Choroid plexus epithelial cell (primary cell): ENCODE measurements around the gene HIBCH.

Source experiments
- DNase-seq: peaks from one replicate; pipeline ENCODE4 v3.0.0-alpha.2; 2010; ENCODE audit warnings: low read depth
- H3K4me3 ChIP-seq: 2 replicates; pipeline ENCODE4 v1.5.1; 2011; ENCODE audit warnings: low read depth, mild to moderate bottlenecking, control low read depth, low read length, moderate library complexity
- TF ChIP-seq, protein P1 (sequence below): conservative IDR thresholded peaks from 2 replicates; pipeline ENCODE4 v1.5.1; 2011; ENCODE audit warnings: low read depth, mild to moderate bottlenecking, control low read depth, inconsistent platforms, low read length, moderate library complexity

Gene HIBCH, protein sequence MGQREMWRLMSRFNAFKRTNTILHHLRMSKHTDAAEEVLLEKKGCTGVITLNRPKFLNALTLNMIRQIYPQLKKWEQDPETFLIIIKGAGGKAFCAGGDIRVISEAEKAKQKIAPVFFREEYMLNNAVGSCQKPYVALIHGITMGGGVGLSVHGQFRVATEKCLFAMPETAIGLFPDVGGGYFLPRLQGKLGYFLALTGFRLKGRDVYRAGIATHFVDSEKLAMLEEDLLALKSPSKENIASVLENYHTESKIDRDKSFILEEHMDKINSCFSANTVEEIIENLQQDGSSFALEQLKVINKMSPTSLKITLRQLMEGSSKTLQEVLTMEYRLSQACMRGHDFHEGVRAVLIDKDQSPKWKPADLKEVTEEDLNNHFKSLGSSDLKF

DNA sequence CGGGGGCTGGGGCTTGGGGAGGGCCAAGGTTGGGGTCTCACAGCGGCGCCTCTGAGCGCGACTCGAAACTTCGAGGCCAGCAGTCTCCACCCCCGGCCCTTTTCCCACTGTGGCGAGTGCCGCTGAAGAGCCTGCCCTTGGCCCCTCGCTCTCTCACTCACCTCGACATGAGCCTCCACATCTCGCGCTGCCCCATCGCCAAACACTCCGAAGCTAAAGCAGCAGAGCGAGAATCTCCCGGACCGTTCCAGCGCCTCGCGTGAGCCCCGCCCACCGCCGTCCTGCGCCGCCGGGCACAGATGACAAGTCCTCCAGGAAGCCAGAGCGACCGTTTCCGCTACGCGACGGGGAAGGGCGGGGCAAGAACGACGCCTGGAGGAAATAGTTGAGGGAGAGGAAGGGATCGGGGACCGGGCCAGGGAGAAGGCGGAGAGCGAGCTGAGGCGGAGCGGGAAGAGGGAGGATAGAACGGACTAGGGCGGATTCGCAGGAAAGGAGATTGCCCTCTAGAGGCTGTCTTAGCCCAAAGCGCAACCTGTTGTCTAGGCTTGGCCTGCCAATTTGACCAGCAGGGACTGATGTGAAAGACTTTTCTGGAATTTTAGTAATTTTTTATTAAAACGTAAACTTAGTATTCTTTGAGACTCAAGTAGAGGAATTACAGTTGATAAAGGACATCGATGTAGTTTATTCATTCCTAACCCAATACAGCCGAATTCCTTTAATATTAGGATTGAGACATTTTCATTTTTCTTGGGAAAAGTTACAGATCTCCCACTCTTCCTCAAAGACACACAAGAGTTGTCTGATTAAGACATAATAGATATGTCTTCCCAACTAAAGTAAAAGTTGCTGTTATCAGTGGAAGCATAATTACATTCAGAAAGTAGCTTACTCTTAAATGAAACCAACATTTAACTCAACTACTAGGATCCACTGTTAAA, at the start of gene HIBCH:
Gene HIBCH, minus strand, starts transcription at position 272 of the 944 bp plus-strand sequence. Its CDS starts 76 bp downstream, at position 196.
- peak within 1 kb of the TSS; percentile 75 for H3K4me3 ChIP-seq
- TF ChIP-seq, protein P1, sequence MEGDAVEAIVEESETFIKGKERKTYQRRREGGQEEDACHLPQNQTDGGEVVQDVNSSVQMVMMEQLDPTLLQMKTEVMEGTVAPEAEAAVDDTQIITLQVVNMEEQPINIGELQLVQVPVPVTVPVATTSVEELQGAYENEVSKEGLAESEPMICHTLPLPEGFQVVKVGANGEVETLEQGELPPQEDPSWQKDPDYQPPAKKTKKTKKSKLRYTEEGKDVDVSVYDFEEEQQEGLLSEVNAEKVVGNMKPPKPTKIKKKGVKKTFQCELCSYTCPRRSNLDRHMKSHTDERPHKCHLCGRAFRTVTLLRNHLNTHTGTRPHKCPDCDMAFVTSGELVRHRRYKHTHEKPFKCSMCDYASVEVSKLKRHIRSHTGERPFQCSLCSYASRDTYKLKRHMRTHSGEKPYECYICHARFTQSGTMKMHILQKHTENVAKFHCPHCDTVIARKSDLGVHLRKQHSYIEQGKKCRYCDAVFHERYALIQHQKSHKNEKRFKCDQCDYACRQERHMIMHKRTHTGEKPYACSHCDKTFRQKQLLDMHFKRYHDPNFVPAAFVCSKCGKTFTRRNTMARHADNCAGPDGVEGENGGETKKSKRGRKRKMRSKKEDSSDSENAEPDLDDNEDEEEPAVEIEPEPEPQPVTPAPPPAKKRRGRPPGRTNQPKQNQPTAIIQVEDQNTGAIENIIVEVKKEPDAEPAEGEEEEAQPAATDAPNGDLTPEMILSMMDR = peak; percentile 90
- peak; percentile 97 for DNase-seq

DNA sequence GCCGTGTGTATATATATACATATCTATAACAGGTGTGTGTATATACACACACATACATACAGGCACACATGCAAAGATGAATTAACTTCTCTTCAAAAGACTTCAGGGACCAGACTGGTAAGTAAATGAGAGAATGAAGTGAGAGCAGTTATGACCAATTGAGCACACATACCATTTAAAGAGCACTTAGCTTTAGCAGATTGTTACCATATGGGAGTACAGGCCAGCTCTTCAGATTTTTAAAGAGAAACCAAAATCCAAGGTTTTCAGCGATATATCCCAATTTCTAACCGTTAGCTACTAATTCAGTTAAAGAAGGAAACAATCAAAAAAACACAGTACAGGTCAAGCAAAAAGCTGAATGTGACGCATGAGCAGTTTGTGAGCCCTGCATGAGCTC, 47.5 kb upstream of the HIBCH start:
- TF ChIP-seq, protein P1 = no peak
- no peak overlapping the region for H3K4me3 ChIP-seq
- no peak for DNase-seq

DNA sequence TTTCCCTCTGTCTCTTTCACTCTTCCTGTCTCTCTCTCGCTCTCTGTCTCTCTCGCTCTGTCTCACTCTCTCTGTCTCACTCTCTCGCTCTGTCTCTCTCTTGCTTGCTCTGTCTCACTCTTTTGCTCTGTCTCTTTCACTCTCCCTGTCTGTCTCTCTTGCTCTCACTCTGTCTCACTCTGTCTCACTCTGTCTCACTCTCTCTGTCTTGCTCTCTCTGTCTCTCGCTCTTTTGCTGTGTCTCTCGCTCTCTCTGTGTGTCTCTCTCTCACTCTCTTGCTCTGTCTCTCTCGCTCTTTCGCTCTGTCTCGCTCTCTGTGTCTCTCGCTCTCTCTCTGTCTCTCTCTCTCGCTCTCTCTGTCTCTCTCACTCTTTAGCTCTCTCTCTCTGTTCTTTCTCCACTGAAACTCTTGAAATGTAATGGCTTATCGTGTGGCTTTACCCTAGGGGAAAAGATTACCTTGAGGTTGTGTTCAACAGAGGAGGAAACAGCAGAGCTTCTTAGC, 46.7 kb upstream of the HIBCH start:
- no peak overlapping the region for H3K4me3 ChIP-seq
- no peak for DNase-seq
- TF ChIP-seq, protein P1 = no peak

DNA sequence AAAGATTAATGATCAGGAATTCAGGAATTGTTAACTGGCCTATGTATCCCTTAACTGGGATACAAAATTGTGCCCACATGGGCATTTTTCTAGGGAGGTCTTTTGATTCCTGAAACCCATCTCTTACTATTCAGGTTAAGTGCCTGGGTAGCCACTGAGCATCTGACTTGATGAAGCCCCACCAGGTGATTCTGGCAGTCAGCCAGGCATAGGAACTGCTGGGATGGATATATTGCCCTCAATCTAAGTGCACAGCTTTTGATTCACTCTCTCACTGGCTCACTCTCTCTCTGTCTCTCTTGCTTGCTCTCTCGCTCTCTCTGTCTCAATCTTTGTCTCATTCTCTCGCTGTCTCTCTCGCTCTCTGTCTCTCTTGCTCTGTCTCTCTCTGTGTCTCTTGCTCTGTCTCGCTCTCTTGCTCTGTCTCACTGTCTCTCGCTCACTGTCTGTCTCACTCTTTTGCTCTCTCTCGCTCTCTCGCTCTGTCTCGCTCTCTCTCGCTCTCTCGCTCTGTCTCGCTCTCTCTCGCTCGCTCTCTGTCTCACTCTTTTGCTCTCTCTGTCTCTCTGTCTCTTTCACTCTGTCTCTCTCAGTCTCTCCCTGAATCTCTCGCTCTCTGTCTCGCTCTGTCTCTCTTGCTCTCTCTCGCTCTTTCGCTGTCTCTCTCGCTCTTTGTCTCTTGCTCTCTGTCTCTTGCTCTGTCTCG, 46.0 kb upstream of the HIBCH start:
- no peak overlapping the region for H3K4me3 ChIP-seq
- TF ChIP-seq, protein P1 = no peak
- no peak for DNase-seq

DNA sequence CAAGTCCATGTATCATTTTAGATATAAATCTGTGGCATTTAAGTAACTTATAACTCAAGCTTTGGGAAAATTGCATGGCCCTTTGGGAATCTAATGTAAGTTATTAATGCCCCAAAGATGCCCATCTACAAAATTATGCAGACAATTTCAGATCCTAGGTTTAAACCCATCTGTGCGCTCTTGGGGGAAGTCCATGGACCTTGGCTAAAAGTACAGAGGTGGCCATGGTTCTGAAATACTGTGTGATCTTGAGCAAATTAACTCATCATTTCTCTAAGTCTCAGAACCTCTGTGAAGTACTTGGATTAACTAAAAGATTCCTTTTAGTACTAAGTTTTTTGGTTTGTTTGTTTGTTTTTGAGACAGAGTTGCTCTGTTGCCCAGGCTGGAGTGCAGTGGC, 43.3 kb upstream of the HIBCH start:
- no peak overlapping the region for H3K4me3 ChIP-seq
- no peak for DNase-seq
- TF ChIP-seq, protein P1 = no peak

DNA sequence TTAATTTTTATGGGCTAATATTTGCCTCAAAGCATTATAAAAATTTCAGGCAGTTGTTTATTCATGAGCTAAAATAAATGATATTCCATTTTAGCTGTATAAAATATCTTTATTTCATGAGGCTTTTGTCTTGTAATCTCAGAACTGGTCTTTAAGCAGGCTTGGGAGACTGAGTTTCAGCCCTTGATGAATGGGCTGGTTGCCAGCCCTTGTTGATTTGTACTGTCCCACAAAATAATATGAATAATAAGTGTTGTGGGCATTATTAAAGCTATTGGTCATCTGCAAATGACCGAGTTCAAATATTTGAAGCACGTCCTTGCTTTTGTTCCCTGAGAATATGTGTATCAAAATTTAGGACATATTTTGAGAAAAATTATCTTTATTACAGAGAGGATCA, 41.9 kb upstream of the HIBCH start:
- no peak for DNase-seq
- TF ChIP-seq, protein P1 = no peak
- H3K4me3 ChIP-seq = no peak overlapping the region
